Progenitor cell of endocrine pancreas (in vitro differentiated cells): Measurements from ENCODE around the gene CUL1. TPM values are rescaled to one million over a fixed set of nuclear protein-coding genes. Genes with fewer than 3 reads are reported as not detected.
A peak's percentile ranks its signal among the peaks of the same experiment; 100 is the strongest.

Source experiments
- DNase-seq: peaks from one replicate; pipeline ENCODE4 v3.0.0; 2021; ENCODE audit warnings: low spot score; ENCODE audit not compliant: unreplicated experiment
- H3K27ac Mint-ChIP-seq: 2 replicates; pipeline ENCODE4 v1.8.0; 2021; ENCODE audit warnings: mild to moderate bottlenecking, moderate library complexity, mixed read lengths
- H3K27me3 Mint-ChIP-seq: 2 replicates; pipeline ENCODE4 v1.8.0; 2021; ENCODE audit warnings: mixed read lengths
- H3K36me3 Mint-ChIP-seq: 2 replicates; pipeline ENCODE4 v1.8.0; 2022; ENCODE audit warnings: mixed read lengths; ENCODE audit not compliant: insufficient read depth
- H3K4me1 Mint-ChIP-seq: 2 replicates; pipeline ENCODE4 v1.8.0; 2021; ENCODE audit warnings: low read depth, mixed read lengths
- H3K4me3 Mint-ChIP-seq: 2 replicates; pipeline ENCODE4 v1.8.0; 2021; ENCODE audit warnings: low read depth, mild to moderate bottlenecking, moderate library complexity, mixed read lengths
- H3K9me3 Mint-ChIP-seq: 2 replicates; pipeline ENCODE4 v1.8.0; 2021; ENCODE audit warnings: low read depth, mixed read lengths
- total RNA-seq: library from RNA; stranded (reverse); gene quantifications from 2 replicates; pipeline ENCODE4 v1.2.1, GENCODE V29; 2021
- TF ChIP-seq, protein P1 (sequence below): fragments of 200-600 bp; sonication (generic); IDR thresholded peaks from one replicate; pipeline ENCODE4 v1.5.0; 2021; ENCODE audit warnings: antibody characterized with exemption, mild to moderate bottlenecking; ENCODE audit not compliant: unreplicated experiment

Gene CUL1
- total RNA-seq, 1 donor from 2014 or later: 58.9 TPM

DNA sequence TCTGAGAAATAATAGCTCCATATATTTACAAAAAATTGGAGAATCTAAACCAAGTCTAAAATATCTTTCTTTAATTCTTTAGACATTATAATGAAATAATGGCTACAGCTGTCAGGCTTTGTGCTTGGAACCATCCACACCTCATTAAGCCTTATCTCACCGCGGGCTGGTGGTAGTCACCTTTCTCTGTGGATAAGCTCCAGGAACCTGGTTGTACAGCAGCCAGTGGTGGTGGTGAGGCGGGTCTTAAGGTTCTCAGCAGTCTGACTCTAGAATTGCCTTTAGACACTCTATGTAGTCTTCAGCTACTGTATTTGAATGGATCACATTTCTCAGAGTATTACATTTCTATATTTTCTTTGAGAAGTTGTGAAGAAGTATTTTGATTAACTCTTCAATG, 34.2 kb downstream of the CUL1 start:
- peaks cover 2% of the 10 kb centered on the region for H3K4me1 Mint-ChIP-seq
- TF ChIP-seq, protein P1, sequence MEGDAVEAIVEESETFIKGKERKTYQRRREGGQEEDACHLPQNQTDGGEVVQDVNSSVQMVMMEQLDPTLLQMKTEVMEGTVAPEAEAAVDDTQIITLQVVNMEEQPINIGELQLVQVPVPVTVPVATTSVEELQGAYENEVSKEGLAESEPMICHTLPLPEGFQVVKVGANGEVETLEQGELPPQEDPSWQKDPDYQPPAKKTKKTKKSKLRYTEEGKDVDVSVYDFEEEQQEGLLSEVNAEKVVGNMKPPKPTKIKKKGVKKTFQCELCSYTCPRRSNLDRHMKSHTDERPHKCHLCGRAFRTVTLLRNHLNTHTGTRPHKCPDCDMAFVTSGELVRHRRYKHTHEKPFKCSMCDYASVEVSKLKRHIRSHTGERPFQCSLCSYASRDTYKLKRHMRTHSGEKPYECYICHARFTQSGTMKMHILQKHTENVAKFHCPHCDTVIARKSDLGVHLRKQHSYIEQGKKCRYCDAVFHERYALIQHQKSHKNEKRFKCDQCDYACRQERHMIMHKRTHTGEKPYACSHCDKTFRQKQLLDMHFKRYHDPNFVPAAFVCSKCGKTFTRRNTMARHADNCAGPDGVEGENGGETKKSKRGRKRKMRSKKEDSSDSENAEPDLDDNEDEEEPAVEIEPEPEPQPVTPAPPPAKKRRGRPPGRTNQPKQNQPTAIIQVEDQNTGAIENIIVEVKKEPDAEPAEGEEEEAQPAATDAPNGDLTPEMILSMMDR: no peak
- no peak for DNase-seq

DNA sequence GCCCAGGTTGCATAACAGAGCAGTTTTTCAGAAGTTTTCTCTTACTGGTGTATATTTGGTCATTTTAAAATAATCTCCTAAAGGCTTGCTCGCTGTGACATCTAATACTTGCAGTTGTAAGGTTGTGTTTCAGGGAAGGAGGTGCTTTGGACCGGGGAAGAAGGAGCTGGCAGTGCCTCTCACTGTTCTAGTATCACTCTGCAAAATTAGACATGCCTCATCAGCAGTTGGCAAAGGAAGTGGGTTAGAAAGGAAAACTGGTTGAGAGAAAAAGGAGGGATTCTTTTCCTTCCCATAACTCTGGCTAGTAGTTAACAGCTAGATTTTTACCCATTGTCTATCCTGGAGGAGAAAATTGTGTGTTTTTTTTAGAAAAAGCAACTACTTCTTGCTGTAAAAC, 34.8 kb downstream of the CUL1 start:
- no peak for DNase-seq
- no peak overlapping the region for H3K27ac Mint-ChIP-seq
- TF ChIP-seq, protein P1: no peak
- no peaks in the 10 kb centered on the region for H3K9me3 Mint-ChIP-seq
- peaks cover 2% of the 10 kb centered on the region for H3K4me1 Mint-ChIP-seq
- no peak overlapping the region for H3K4me3 Mint-ChIP-seq
- H3K36me3 Mint-ChIP-seq: peaks cover 17% of the 10 kb centered on the region
- H3K27me3 Mint-ChIP-seq: no peaks in the 10 kb centered on the region

More for the DNA sequence above, 34.2 kb downstream of the CUL1 start:
- Mint-ChIP-seq H3K27ac (no peak overlapping the region), H3K27me3 (no peaks in the 10 kb centered on the region), H3K9me3 (no peaks in the 10 kb centered on the region), H3K4me3 (no peak overlapping the region), H3K36me3 (peaks cover 15% of the 10 kb centered on the region)

DNA sequence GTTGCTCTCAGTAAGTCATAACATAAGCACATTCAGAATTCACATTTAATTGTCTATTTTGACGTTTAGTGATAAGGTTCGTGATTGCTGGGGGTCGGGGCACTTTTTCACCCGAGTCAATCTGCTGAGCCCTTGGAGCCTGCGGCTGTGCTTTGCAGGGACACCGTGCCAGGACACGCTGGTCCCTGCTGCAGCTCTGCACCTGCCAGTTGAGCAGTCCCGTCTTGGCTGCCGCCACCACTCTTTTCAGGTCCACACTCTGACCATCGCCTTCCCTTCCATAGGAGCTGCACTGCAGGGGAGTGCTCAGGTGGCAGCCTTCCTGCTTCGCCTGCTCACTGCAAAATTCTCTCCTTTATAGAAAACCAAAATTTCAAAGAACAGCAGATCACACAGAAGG, 36.4 kb downstream of the CUL1 start:
- peaks cover 24% of the 10 kb centered on the region for H3K36me3 Mint-ChIP-seq
- no peaks in the 10 kb centered on the region for H3K27me3 Mint-ChIP-seq
- peak overlapping the region; percentile 18 for H3K27ac Mint-ChIP-seq
- H3K4me1 Mint-ChIP-seq: peaks cover 2% of the 10 kb centered on the region
- H3K4me3 Mint-ChIP-seq: no peak overlapping the region
- no peak for DNase-seq
- TF ChIP-seq, protein P1: no peak
- no peaks in the 10 kb centered on the region for H3K9me3 Mint-ChIP-seq

DNA sequence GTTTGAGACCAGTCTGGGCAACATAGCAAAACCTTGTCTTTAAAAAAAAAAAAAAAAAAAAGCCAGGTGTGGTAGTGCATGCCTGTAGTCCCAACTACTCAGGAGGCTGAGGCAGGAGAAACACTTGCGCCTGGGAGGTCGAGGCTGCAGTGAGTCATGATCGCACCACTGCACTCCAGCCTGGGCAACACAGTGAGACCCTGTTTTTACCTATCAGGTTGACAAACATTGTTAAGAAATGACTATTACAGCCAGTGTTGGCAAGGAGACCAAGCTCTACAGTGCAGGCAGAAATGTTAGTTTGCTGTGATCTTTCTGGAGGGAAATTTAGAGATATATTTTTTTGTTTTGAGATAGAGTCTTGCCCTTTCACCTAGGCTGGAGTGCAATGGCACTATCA, 37.3 kb downstream of the CUL1 start:
- DNase-seq: no peak
- H3K27ac Mint-ChIP-seq: no peak overlapping the region
- no peaks in the 10 kb centered on the region for H3K27me3 Mint-ChIP-seq
- no peaks in the 10 kb centered on the region for H3K9me3 Mint-ChIP-seq
- H3K4me3 Mint-ChIP-seq: no peak overlapping the region
- H3K4me1 Mint-ChIP-seq: peaks cover 2% of the 10 kb centered on the region
- H3K36me3 Mint-ChIP-seq: peaks cover 31% of the 10 kb centered on the region
- TF ChIP-seq, protein P1: no peak

DNA sequence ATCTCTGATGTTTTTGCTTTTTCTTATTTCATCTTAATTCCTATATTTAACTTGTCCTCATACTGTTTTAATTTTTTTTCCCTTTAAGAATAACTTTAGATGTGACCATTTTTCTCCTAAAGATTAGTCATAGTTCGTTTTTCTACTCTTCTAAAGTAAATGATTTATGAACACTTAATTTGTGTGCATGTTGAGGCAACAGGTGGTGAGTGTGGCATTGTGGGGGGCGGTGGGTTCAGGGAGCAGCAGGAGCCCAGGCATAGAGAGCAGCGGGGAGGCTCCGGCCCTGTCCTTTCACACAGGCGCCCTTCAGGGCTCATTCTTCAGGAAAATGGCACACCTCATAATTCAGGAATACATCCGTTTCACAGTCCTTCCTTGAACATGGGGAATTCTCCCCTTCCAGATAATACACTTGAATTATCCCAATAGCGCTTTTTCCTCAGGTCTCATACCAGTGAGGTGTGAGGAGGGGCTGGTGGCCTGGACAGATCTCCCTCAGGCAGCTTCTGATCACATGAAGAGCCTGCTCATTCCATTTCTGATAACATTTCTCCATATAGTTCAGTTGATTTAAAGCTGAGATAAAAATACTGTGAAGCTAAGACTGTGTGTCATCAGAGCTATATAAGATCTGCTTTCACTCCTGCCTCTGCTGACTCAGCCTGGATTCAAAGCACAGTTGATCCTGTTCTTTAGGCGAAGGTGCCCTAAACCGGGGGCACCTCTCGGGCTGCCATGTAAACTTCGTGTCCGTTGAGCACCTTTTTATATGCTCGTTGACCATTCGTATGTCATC, 40.2 kb downstream of the CUL1 start:
- peaks cover 41% of the 10 kb centered on the region for H3K36me3 Mint-ChIP-seq
- peaks cover 2% of the 10 kb centered on the region for H3K4me1 Mint-ChIP-seq
- H3K27me3 Mint-ChIP-seq: no peaks in the 10 kb centered on the region
- TF ChIP-seq, protein P1: no peak
- peaks cover 6% of the 10 kb centered on the region for H3K9me3 Mint-ChIP-seq
- no peak for DNase-seq
- no peak overlapping the region for H3K4me3 Mint-ChIP-seq
- H3K27ac Mint-ChIP-seq: peak overlapping the region; percentile 47
